Sigmoid colon (tissue), 7 donors: Measurements from ENCODE around the gene UQCRHL. TPM values are rescaled to one million over a fixed set of nuclear protein-coding genes. Genes with fewer than 3 reads are reported as not detected.
"Not testable (repeated sequence)": the region's sequence is repeated elsewhere in the genome, so short reads cannot be mapped to it uniquely, and the experiment has no call there.

Experiments used
- DNase-seq: peaks from one replicate; pipeline ENCODE4 v3.0.0-alpha.2; 2019
- H3K27ac ChIP-seq, 4 donors: fragments of 200-600 bp; sonication (generic); one replicate each; pipeline ENCODE4 v1.5.1; 2016 to 2019; ENCODE audit warnings: mild to moderate bottlenecking in 1 of 4
- H3K27me3 ChIP-seq, 3 donors: fragments of 200-600 bp; sonication (generic); one replicate each; pipeline ENCODE4 v1.5.1; 2019; ENCODE audit warnings: mild to moderate bottlenecking in 1 of 3
- H3K36me3 ChIP-seq, 4 donors: fragments of 200-600 bp; sonication (generic); one replicate each; pipeline ENCODE4 v1.5.1; 2016 to 2019
- H3K4me1 ChIP-seq, 4 donors: fragments of 200-600 bp; sonication (generic); one replicate each; pipeline ENCODE4 v1.5.1; 2017 to 2019
- H3K4me3 ChIP-seq, 4 donors: fragments of 200-600 bp; sonication (generic); one replicate each; pipeline ENCODE4 v1.5.1; 2017 to 2019; ENCODE audit warnings: mild to moderate bottlenecking in 2 of 4, moderate library complexity in 1 of 4
- H3K9me3 ChIP-seq, 4 donors: fragments of 200-600 bp in 3 of 4; sonication (generic) in 3 of 4; one replicate each; pipeline versions ENCODE4 v1.5.1 to v1.6.1; 2013 to 2019
- CTCF ChIP-seq, 4 experiments: fragments of 450-650 bp in 3 of 4; fragments of 200-600 bp in 1 of 4; IDR thresholded peaks; one replicate each; pipeline ENCODE4 v1.5.1; 2016 to 2019; ENCODE audit warnings: antibody characterized with exemption in 4 of 4, mild to moderate bottlenecking in 3 of 4, moderate library complexity in 2 of 4
- EP300 ChIP-seq, 4 donors: sonication (generic); formaldehyde crosslinking; IDR thresholded peaks; one replicate each; pipeline ENCODE4 v1.6.1; 2017; ENCODE audit warnings: antibody characterized with exemption in 4 of 4
- POLR2A ChIP-seq, 2 donors: fragments of 450-650 bp; IDR thresholded peaks; one replicate each; pipeline ENCODE4 v1.6.1; 2016; ENCODE audit warnings: antibody characterized with exemption in 2 of 2, mild to moderate bottlenecking in 2 of 2, moderate library complexity in 2 of 2
- POLR2AphosphoS5 ChIP-seq, 4 donors: sonication (generic); formaldehyde crosslinking; IDR thresholded peaks; one replicate each; pipeline ENCODE4 v1.6.1; 2017; ENCODE audit warnings: antibody characterized with exemption in 4 of 4
- WGBS, 2 donors: extraction: QIAGEN DNeasy Blood & Tissue Kit; methylation state at CpG; one replicate each; pipeline ENCODE4 v1.1.7; 2013; 5-methylcytosine and 5-hydroxymethylcytosine counted together
- intact Hi-C: fragments of 100-400 bp; cut with DNase I; formaldehyde crosslinking; loops from one replicate; pipeline ENCODE4 v1.15.1; 2023
- polyA plus RNA-seq, 3 donors: library from polyadenylated mRNA; stranded (reverse); fragments of 200-250 nt; gene quantifications; one replicate each; pipeline ENCODE4 v1.2.3, GENCODE V29; 2013
- total RNA-seq, 4 donors: library from RNA; depleted of rRNA; stranded (reverse); fragments of >200 nt; gene quantifications; one replicate each; pipeline ENCODE4 v1.1.0, GENCODE V29; 2016
- donor health status: healthy with polysubstance abuse.
- donor health status: Bipolar disorder and iron deficiency.
- donor health status: healthy.

UQCRHL gene
- total and polyA plus RNA-seq, 7 donors: 0.54 to 4.6 (median 2.2) TPM

- H3K4me1 ChIP-seq: peaks cover 0 to 46% (median 39%) of the 10 kb centered on the region in 4 donors
- DNase-seq: peak; percentile 99
- no peaks in the 10 kb centered on the region for H3K36me3 ChIP-seq
- peak within 1 kb of the TSS; percentile 92 to 99 (median 96) for H3K27ac ChIP-seq
- H3K9me3 ChIP-seq: no peaks in the 10 kb centered on the region
- no peak for TF ChIP-seq EP300 (IDR thresholded peaks at IDR 0.05)
- peak; percentile 91 to 96 (median 94) for TF ChIP-seq POLR2AphosphoS5 (IDR thresholded peaks at IDR 0.05)
- peak in 2 of 4 experiments; percentile 11 to 26 for TF ChIP-seq CTCF (IDR thresholded peaks at IDR 0.05)
- TF ChIP-seq POLR2A (IDR thresholded peaks at IDR 0.05): peak; percentile 87 to 88
- H3K27me3 ChIP-seq: no peaks in the 10 kb centered on the region
- H3K4me3 ChIP-seq: peak within 1 kb of the TSS; percentile 78 to 95 (median 83)
- 0% methylated on average over 86 of the region's 86 CpGs for WGBS, 2 donors
- intact Hi-C loops: loop anchor here (1.0 kb wide), 1 partner anchor 12 kb away; no protein-coding TSS in a partner anchor
These were observed 39.8 kb upstream of the UQCRHL start, which contains the start of gene SPEN for GRCh38 chr1:15847100-15847892. SPEN (plus strand) TSS chr1:15847707; CDS start chr1:15848068, 361 bp downstream.

- H3K27me3 ChIP-seq, H3K4me3 ChIP-seq, H3K9me3 ChIP-seq, intact Hi-C loops, DNase-seq, H3K36me3 ChIP-seq: not testable (repeated sequence)
- 95 to 96% methylated on average over 11 of the region's 11 CpGs for WGBS, 2 donors
- Histone ChIP-seq H3K27ac (peak overlapping the region in 1 of 4 donors; percentile 98), H3K4me1 (peaks cover 0 to 34% (median 27%) of the 10 kb centered on the region in 4 donors)
These were observed 38.6 kb upstream of the UQCRHL start for GRCh38 chr1:15846056-15846455.

GRCh38 chr1:15843826-15844572 is 36.5 kb upstream of the UQCRHL start:
- H3K36me3 ChIP-seq: no peaks in the 10 kb centered on the region
- 51 to 66% methylated on average over 3 of the region's 3 CpGs for WGBS, 2 donors
- TF ChIP-seq EP300 (IDR thresholded peaks at IDR 0.05): no peak
- no peak overlapping the region for H3K27ac ChIP-seq
- H3K27me3 ChIP-seq: no peaks in the 10 kb centered on the region
- peaks cover 0 to 18% (median 14%) of the 10 kb centered on the region in 4 donors for H3K4me1 ChIP-seq
- H3K9me3 ChIP-seq: no peaks in the 10 kb centered on the region
- intact Hi-C loops: no loop called here
- H3K4me3 ChIP-seq: no peak overlapping the region
- no peak for DNase-seq

- Histone ChIP-seq H3K4me1 (peaks cover 0 to 14% (median 9%) of the 10 kb centered on the region in 4 donors), H3K36me3 (no peaks in the 10 kb centered on the region), H3K27me3 (no peaks in the 10 kb centered on the region), H3K27ac (no peak overlapping the region), H3K9me3 (no peaks in the 10 kb centered on the region), H3K4me3 (no peak overlapping the region)
- no peak for DNase-seq
- intact Hi-C loops: no loop called here
- WGBS, 2 donors: 95 to 97% methylated on average over 4 of the region's 4 CpGs
- TF ChIP-seq POLR2A (IDR thresholded peaks at IDR 0.05): no peak
- no peak for TF ChIP-seq CTCF (IDR thresholded peaks at IDR 0.05)
- TF ChIP-seq POLR2AphosphoS5 (IDR thresholded peaks at IDR 0.05): no peak
- no peak for TF ChIP-seq EP300 (IDR thresholded peaks at IDR 0.05)
These were observed 31.3 kb upstream of the UQCRHL start for GRCh38 chr1:15838721-15839120.

GRCh38 chr1:15837931-15838330 is 30.5 kb upstream of the UQCRHL start:
- WGBS, 2 donors: 91 to 93% methylated on average over 7 of the region's 7 CpGs
- no peak for DNase-seq
- Histone ChIP-seq H3K4me1 (peaks cover 0 to 17% (median 12%) of the 10 kb centered on the region in 4 donors), H3K36me3 (no peaks in the 10 kb centered on the region), H3K9me3 (no peaks in the 10 kb centered on the region), H3K4me3 (peak overlapping the region in 1 of 4 donors; percentile 24), H3K27me3 (no peaks in the 10 kb centered on the region), H3K27ac (no peak overlapping the region)
- TF ChIP-seq POLR2A (IDR thresholded peaks at IDR 0.05) (no peak), EP300 (IDR thresholded peaks at IDR 0.05) (no peak), CTCF (IDR thresholded peaks at IDR 0.05) (no peak), POLR2AphosphoS5 (IDR thresholded peaks at IDR 0.05) (no peak)
- intact Hi-C loops: no loop called here
